Neuronal stem cell (in vitro differentiated cells): Measurements from ENCODE around the gene ACVR2A. TPM values are rescaled to one million over a fixed set of nuclear protein-coding genes. Genes with fewer than 3 reads are reported as not detected.

Experiments used
- DNase-seq: peaks from one replicate; pipeline ENCODE4 v3.0.0-alpha.2; 2013; ENCODE audit warnings: low spot score
- H2AFZ ChIP-seq: one replicate; pipeline ENCODE4 v1.6.1; 2013; ENCODE audit warnings: mild to moderate bottlenecking, low read length, inconsistent platforms
- H2AK5ac ChIP-seq: 2 replicates; pipeline ENCODE4 v1.6.1; 2013; ENCODE audit warnings: low read depth, mild to moderate bottlenecking, inconsistent platforms, low read length, moderate library complexity, mixed read lengths
- H2BK120ac ChIP-seq: 2 replicates; pipeline ENCODE4 v1.6.1; 2013; ENCODE audit warnings: low read depth, mild to moderate bottlenecking, inconsistent platforms, low read length, moderate library complexity, mixed read lengths
- H2BK12ac ChIP-seq: one replicate; pipeline ENCODE4 v1.6.1; 2013; ENCODE audit warnings: low read length, inconsistent platforms
- H2BK15ac ChIP-seq: 2 replicates; pipeline ENCODE4 v1.6.1; 2013; ENCODE audit warnings: mild to moderate bottlenecking, low read length, inconsistent platforms, mixed read lengths
- H2BK5ac ChIP-seq: one replicate; pipeline ENCODE4 v1.6.1; 2013; ENCODE audit warnings: inconsistent platforms, mild to moderate bottlenecking, low read length, moderate library complexity
- H3K14ac ChIP-seq: one replicate; pipeline ENCODE4 v1.6.1; 2013; ENCODE audit warnings: low read length, inconsistent platforms
- H3K18ac ChIP-seq: 2 replicates; pipeline ENCODE4 v1.6.1; 2013; ENCODE audit warnings: low read length, inconsistent platforms
- H3K23ac ChIP-seq: 2 replicates; pipeline ENCODE4 v1.6.1; 2013; ENCODE audit warnings: low read depth, mild to moderate bottlenecking, mixed read lengths, low read length, inconsistent platforms; ENCODE audit not compliant: poor library complexity
- H3K27ac ChIP-seq: replicated peaks from 3 replicates; pipeline ENCODE4 v1.5.1; 2013; ENCODE audit warnings: low read length, inconsistent platforms
- H3K27me3 ChIP-seq, 3 experiments: 2 replicates each; pipeline ENCODE4 v1.6.1; 2013; ENCODE audit warnings: low read length in 3 of 3, mild to moderate bottlenecking in 2 of 3, inconsistent platforms in 1 of 3, low read depth in 1 of 3, mixed read lengths in 1 of 3, moderate library complexity in 1 of 3; ENCODE audit not compliant: control insufficient read depth in 3 of 3, insufficient read depth in 3 of 3
- H3K36me3 ChIP-seq, 2 donors: replicated peaks in 1 of 2; 2 replicates each; pipeline ENCODE4 v1.6.1; 2013; ENCODE audit warnings: low read length in 2 of 2; ENCODE audit not compliant: control insufficient read depth in 2 of 2, insufficient read depth in 2 of 2
- H3K4ac ChIP-seq: 2 replicates; pipeline ENCODE4 v1.6.1; 2013; ENCODE audit warnings: inconsistent platforms, mild to moderate bottlenecking, low read length, moderate library complexity
- H3K4me1 ChIP-seq, 2 donors: 1 replicate in 1 of 2; 2 replicates in 1 of 2; pipeline ENCODE4 v1.6.1; 2013; ENCODE audit warnings: low read length in 2 of 2, low read depth in 1 of 2; ENCODE audit not compliant: control insufficient read depth in 2 of 2, insufficient read depth in 1 of 2
- H3K4me2 ChIP-seq: one replicate; pipeline ENCODE4 v1.6.1; 2013; ENCODE audit warnings: mild to moderate bottlenecking, low read length, inconsistent platforms; ENCODE audit not compliant: insufficient read depth, poor library complexity, severe bottlenecking
- H3K4me3 ChIP-seq, 2 donors: 2 replicates each; pipeline ENCODE4 v1.5.1; 2013; ENCODE audit warnings: low read length in 2 of 2, mild to moderate bottlenecking in 2 of 2, inconsistent platforms in 1 of 2, moderate library complexity in 1 of 2
- H3K79me1 ChIP-seq: one replicate; pipeline ENCODE4 v1.6.1; 2013; ENCODE audit warnings: low read depth, mild to moderate bottlenecking, inconsistent platforms, low read length, moderate library complexity
- H3K9ac ChIP-seq: one replicate; pipeline ENCODE4 v1.6.1; 2013; ENCODE audit warnings: mild to moderate bottlenecking, low read depth, low read length, inconsistent platforms; ENCODE audit not compliant: poor library complexity
- H3K9me3 ChIP-seq, 2 donors: replicated peaks in 1 of 2; 2 replicates each; pipeline versions ENCODE3 to v1.6.1; 2013; ENCODE audit warnings: low read length in 2 of 2, mild to moderate bottlenecking in 2 of 2, inconsistent platforms in 1 of 2, low read depth in 1 of 2, mixed read lengths in 1 of 2, moderate library complexity in 1 of 2; ENCODE audit not compliant: control insufficient read depth in 2 of 2, insufficient read depth in 1 of 2
- H4K8ac ChIP-seq: one replicate; pipeline ENCODE4 v1.6.1; 2013; ENCODE audit warnings: low read depth, mild to moderate bottlenecking, inconsistent platforms, low read length, moderate library complexity
- H4K91ac ChIP-seq: one replicate; pipeline ENCODE4 v1.6.1; 2013; ENCODE audit warnings: low read length, low read depth, mild to moderate bottlenecking, inconsistent platforms; ENCODE audit not compliant: poor library complexity
- WGBS, 2 donors: extraction: QIAGEN DNeasy Blood & Tissue Kit; methylation state at CpG; one replicate each; pipeline ENCODE4 v1.1.7; 2013; ENCODE audit warnings: missing lambda C conversion rate in 2 of 2, mixed read lengths in 1 of 2; ENCODE audit not compliant: insufficient read length in 2 of 2, insufficient replicate concordance in 1 of 2; ENCODE audit errors: extremely low coverage in 2 of 2; 5-methylcytosine and 5-hydroxymethylcytosine counted together
- polyA plus RNA-seq, 2 experiments: library from polyadenylated mRNA; stranded (reverse); fragments of 200-250 nt; gene quantifications; one replicate each; pipeline ENCODE4 v1.2.3, GENCODE V29; 2013

Gene ACVR2A
- 3.1 TPM for polyA plus RNA-seq (2013, experiment 1 of 2)
- 3.3 TPM for polyA plus RNA-seq (2013, experiment 2 of 2)

DNA sequence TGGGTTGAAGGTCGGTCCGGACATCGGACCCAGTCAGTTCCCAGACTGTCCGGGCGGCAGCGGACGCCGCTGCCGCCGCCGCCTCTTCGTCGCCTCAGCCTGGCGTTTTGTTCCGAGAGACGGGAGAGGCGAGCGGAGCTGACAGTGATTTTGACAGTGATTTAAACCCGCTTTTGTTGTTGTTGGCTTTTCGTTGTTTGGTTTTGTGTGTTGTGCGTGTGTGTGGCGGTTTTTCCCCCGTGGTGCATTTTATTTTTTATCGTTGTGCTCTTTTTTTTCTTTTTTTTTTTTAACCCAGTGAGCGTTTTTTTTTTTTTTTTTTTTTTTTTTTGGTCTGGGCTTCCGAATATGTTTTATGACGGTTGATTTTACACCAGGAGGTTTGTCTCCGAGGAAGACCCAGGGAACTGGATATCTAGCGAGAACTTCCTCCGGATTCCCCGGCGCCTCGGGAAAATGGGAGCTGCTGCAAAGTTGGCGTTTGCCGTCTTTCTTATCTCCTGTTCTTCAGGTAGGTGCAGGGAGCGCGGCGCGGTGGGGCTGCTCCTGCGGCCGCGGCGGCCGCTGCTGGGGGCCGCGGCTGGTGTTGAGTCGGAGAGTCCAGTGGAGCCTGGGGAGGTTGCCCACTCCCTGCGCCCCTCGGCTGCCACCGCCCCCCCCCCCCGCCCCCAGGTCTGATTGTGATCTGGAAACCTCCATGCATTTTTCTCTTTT lies at the start of gene ACVR2A:
Gene ACVR2A, plus strand, starts transcription at position 333 of the 714 bp plus-strand sequence. Its CDS starts 124 bp downstream, at position 457.
- no peak within 1 kb of the TSS for H4K8ac ChIP-seq
- no peak within 1 kb of the TSS for H3K4ac ChIP-seq
- peak within 1 kb of the TSS; percentile 76 to 94 for H3K4me3 ChIP-seq
- no peak within 1 kb of the TSS for H2BK120ac ChIP-seq
- WGBS, 2 donors = no CpG with 5 or more reads among the region's 51 CpGs
- H4K91ac ChIP-seq = no peak within 1 kb of the TSS
- H2BK15ac ChIP-seq = no peak within 1 kb of the TSS
- DNase-seq = peak; percentile 53
- H2BK5ac ChIP-seq = no peak within 1 kb of the TSS
- H3K9ac ChIP-seq = peak within 1 kb of the TSS; percentile 87
- peak within 1 kb of the TSS; percentile 40 for H3K23ac ChIP-seq
- peaks cover 0 to 5% of the 10 kb centered on the region in 2 donors for H3K9me3 ChIP-seq
- H3K18ac ChIP-seq = peak within 1 kb of the TSS; percentile 99
- H3K4me2 ChIP-seq = peak within 1 kb of the TSS; percentile 81
- no peaks in the 10 kb centered on the region for H3K27me3 ChIP-seq
- no peaks in the 10 kb centered on the region for H3K79me1 ChIP-seq
- no peak within 1 kb of the TSS for H2AK5ac ChIP-seq
- H3K14ac ChIP-seq = no peak within 1 kb of the TSS
- peak within 1 kb of the TSS; percentile 97 for H3K27ac ChIP-seq
- peaks cover 2 to 8% of the 10 kb centered on the region in 2 donors for H3K4me1 ChIP-seq
- H2BK12ac ChIP-seq = no peak within 1 kb of the TSS
- peak within 1 kb of the TSS; percentile 96 for H2AFZ ChIP-seq
- no peaks in the 10 kb centered on the region for H3K36me3 ChIP-seq

DNA sequence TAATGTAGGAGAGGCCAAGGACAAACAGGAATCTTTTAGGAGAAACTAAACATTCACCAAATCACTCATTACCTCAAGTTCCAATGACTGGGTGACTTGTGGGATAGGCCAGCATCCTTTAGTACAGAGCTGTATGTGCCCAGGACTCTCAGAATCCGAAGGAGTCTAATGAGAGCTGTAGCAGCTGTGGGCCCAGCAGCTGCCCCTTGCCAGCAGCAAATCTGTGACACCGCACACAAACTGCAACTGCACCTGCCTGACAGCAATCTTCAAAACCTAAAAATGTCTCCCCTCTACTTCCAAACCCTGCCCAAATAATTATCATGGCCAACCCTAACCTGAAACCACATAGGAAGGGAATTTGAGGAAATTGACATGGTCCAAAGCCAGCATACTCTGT lies 44.5 kb upstream of the ACVR2A start:
- Histone ChIP-seq H3K18ac (peak overlapping the region; percentile 52), H2AK5ac (no peak overlapping the region), H3K27ac (no peak overlapping the region)

DNA sequence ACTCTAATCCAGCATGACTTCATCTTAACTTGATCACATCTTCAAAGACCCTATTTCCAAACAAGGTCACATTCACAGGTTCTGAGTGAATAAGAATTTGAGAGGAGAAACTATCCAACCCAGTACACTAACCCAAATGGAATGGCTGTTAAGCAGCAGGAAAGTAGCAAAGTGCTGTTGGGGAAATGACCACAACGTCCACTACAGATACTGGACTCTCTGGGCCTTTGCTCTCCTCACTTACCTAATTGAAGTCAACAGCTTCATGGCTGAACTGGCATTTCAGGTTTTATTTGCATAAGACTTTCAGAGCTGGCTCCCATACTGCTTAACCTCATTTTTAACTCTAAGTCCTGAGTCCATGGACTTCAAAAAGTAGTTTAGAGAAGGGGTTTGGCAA lies 38.0 kb upstream of the ACVR2A start:
- no peak for DNase-seq
- Histone ChIP-seq H3K14ac (no peak overlapping the region), H3K4me2 (no peak overlapping the region), H2AK5ac (no peak overlapping the region), H3K9ac (no peak overlapping the region), H2BK120ac (no peak overlapping the region), H2BK5ac (no peak overlapping the region), H3K23ac (no peak overlapping the region), H3K36me3 (no peaks in the 10 kb centered on the region), H2AFZ (no peak overlapping the region), H3K9me3 (no peaks in the 10 kb centered on the region), H4K91ac (no peak overlapping the region), H3K18ac (no peak overlapping the region), H2BK12ac (no peak overlapping the region), H3K4me1 (peaks cover 0 to 3% of the 10 kb centered on the region in 2 donors), H3K79me1 (no peaks in the 10 kb centered on the region), H4K8ac (no peak overlapping the region), H3K27me3 (peaks cover 0 to 6% (median 0%) of the 10 kb centered on the region in 3 experiments), H2BK15ac (no peak overlapping the region), H3K27ac (no peak overlapping the region), H3K4ac (no peak overlapping the region), H3K4me3 (no peak overlapping the region)
- no CpG with 5 or more reads among the region's 1 CpG for WGBS, 2 donors

More for the DNA sequence above, 44.5 kb upstream of the ACVR2A start:
- Histone ChIP-seq H3K36me3 (no peaks in the 10 kb centered on the region), H3K27me3 (no peaks in the 10 kb centered on the region), H2BK5ac (no peak overlapping the region), H2AFZ (no peak overlapping the region), H3K4me1 (no peaks in the 10 kb centered on the region), H2BK120ac (no peak overlapping the region), H3K23ac (no peak overlapping the region), H3K79me1 (no peaks in the 10 kb centered on the region), H3K4ac (no peak overlapping the region), H3K9me3 (no peaks in the 10 kb centered on the region), H3K4me3 (no peak overlapping the region), H4K8ac (no peak overlapping the region), H3K14ac (no peak overlapping the region), H3K4me2 (no peak overlapping the region), H3K9ac (no peak overlapping the region), H2BK15ac (no peak overlapping the region), H2BK12ac (no peak overlapping the region), H4K91ac (no peak overlapping the region)
- DNase-seq = no peak
- no CpG with 5 or more reads among the region's 2 CpGs for whole genome bisulfite sequencing, 2 donors

DNA sequence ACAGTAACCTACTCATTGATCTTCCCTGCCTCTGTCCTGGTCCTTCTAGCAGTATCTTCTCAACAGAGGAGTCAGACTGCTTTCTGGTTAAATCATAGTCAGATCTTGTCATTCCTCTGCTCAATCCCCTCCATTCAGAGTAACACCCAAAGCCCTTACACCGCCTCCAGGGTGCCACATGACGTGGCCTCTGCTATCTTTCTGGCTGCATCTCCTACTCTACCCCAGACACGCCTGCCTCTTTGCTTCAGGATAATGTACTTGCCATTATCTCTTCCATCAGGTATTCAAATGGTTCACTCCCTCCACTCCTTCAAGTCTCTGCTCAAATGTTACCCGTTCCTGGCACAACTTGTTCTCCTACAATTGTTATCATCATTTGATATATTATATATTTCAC lies 36.3 kb upstream of the ACVR2A start:
- no peak overlapping the region for H2BK120ac ChIP-seq
- H3K36me3 ChIP-seq = no peaks in the 10 kb centered on the region
- H3K9me3 ChIP-seq = no peaks in the 10 kb centered on the region
- no peak overlapping the region for H2BK12ac ChIP-seq
- no peak overlapping the region for H2BK5ac ChIP-seq
- no peak overlapping the region for H3K23ac ChIP-seq
- no peak overlapping the region for H2AK5ac ChIP-seq
- no CpG with 5 or more reads among the region's 4 CpGs for WGBS, 2 donors
- no peak overlapping the region for H3K9ac ChIP-seq
- no peak overlapping the region for H3K27ac ChIP-seq
- H3K4me3 ChIP-seq = no peak overlapping the region
- H3K14ac ChIP-seq = no peak overlapping the region
- no peak for DNase-seq
- H3K18ac ChIP-seq = no peak overlapping the region
- H4K8ac ChIP-seq = no peak overlapping the region
- H2BK15ac ChIP-seq = no peak overlapping the region
- peaks cover 0 to 6% (median 0%) of the 10 kb centered on the region in 3 experiments for H3K27me3 ChIP-seq
- H2AFZ ChIP-seq = no peak overlapping the region
- no peak overlapping the region for H3K4ac ChIP-seq
- H3K79me1 ChIP-seq = no peaks in the 10 kb centered on the region
- no peak overlapping the region for H4K91ac ChIP-seq
- peaks cover 0 to 3% of the 10 kb centered on the region in 2 donors for H3K4me1 ChIP-seq
- H3K4me2 ChIP-seq = no peak overlapping the region
